SK-N-SH (cell line): ENCODE data around the gene RPL39.

ENCODE experiments used
- CHD2 ChIP-seq: fragments of 150-350 bp; IDR thresholded peaks from 2 replicates; pipeline ENCODE4 v1.6.1; 2018; ENCODE audit warnings: low read length; ENCODE audit not compliant: partially characterized antibody
- CTCF ChIP-seq: fragments of 200-600 bp; sonication (generic); IDR thresholded peaks from 2 replicates; pipeline ENCODE4 v1.6.1; 2017; ENCODE audit warnings: antibody characterized with exemption, mild to moderate bottlenecking, moderate library complexity
- EP300 ChIP-seq, 2 experiments: IDR thresholded peaks; 2 replicates each; pipeline versions ENCODE4 v1.4.0 to v1.6.1; 2012; ENCODE audit warnings: borderline replicate concordance in 1 of 2, low read depth in 1 of 2, low read length in 1 of 2
- EZH2phosphoT487 ChIP-seq: fragments of 200-600 bp; sonication (generic); IDR thresholded peaks from 2 replicates; pipeline ENCODE4 v1.6.1; 2017; ENCODE audit warnings: low read depth, mixed run types, mild to moderate bottlenecking, antibody characterized with exemption, moderate library complexity, borderline replicate concordance
- GATA2 ChIP-seq: sonication (generic); formaldehyde crosslinking; IDR thresholded peaks from 2 replicates; pipeline ENCODE4 v1.5.0; 2020; ENCODE audit warnings: mild to moderate bottlenecking, missing genetic modification reagents
- MXI1 ChIP-seq: IDR thresholded peaks from 2 replicates; pipeline ENCODE4 v1.6.1; 2012; ENCODE audit warnings: mild to moderate bottlenecking, low read depth, low read length, improper control_type of control experiment
- POLR2AphosphoS5 ChIP-seq: IDR thresholded peaks from 2 replicates; pipeline ENCODE4 v1.6.1; 2012; ENCODE audit warnings: low read depth, low read length
- TAF1 ChIP-seq: IDR thresholded peaks from 2 replicates; pipeline ENCODE4 v1.6.1; 2012; ENCODE audit warnings: low read depth, mild to moderate bottlenecking, low read length, moderate library complexity, borderline replicate concordance
- TEAD4 ChIP-seq: IDR thresholded peaks from 2 replicates; pipeline ENCODE4 v1.4.0; 2012; ENCODE audit warnings: mild to moderate bottlenecking, borderline replicate concordance; ENCODE audit not compliant: insufficient read depth
- TF ChIP-seq, protein P1 (sequence below): fragments of 150-350 bp; IDR thresholded peaks from 2 replicates; pipeline ENCODE4 v1.6.1; 2017; ENCODE audit warnings: antibody characterized with exemption, low read length, low read depth, borderline replicate concordance
- TF ChIP-seq, protein P2 (sequence below): IDR thresholded peaks from 2 replicates; pipeline ENCODE4 v1.6.1; 2012; ENCODE audit warnings: mild to moderate bottlenecking, low read depth, low read length, moderate library complexity

DNA sequence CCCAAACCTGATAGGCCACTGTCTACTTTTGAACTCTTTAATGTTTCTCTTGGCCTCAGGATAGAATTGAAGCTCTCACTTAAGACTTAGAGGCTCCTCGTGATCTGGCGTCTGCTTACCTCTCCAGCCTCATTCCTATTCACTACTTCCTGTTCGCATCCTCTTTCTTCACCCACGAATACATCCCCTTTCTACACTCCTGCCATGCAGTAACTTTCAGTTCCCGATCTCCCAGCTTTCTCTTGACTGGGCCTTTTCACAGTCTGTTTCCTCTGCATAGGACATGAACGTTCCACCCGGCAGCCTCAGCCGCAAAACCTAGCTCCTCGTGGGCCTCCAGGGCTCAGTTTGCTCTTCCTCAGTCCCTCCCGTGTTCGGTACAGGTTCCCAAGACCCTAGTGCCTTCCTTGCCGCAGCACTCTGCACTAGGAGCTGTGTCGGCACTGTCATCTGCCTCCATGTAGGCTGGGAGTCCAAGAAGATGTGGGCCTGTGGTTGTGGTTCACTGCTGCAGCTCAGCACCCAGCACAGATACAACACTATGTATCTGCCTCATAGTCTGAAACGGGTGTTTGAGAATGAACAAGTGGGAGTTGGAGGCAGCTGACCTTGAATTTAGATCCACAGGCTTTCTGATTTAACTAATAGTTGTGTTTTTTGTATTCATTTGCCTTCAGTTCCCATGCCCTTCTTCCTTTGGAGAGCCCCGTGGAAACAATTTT lies 15.8 kb downstream of the RPL39 start:
- TF ChIP-seq CTCF, result no peak
- TF ChIP-seq, protein P1, sequence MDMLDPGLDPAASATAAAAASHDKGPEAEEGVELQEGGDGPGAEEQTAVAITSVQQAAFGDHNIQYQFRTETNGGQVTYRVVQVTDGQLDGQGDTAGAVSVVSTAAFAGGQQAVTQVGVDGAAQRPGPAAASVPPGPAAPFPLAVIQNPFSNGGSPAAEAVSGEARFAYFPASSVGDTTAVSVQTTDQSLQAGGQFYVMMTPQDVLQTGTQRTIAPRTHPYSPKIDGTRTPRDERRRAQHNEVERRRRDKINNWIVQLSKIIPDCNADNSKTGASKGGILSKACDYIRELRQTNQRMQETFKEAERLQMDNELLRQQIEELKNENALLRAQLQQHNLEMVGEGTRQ, result no peak
- TF ChIP-seq EP300 (IDR thresholded peaks at IDR 0.05; ENCODE audit: borderline replicate concordance in 1 of 2, low read depth in 1 of 2, low read length in 1 of 2), result no peak
- no peak for TF ChIP-seq MXI1
- TF ChIP-seq TAF1, result no peak
- TF ChIP-seq, protein P2, sequence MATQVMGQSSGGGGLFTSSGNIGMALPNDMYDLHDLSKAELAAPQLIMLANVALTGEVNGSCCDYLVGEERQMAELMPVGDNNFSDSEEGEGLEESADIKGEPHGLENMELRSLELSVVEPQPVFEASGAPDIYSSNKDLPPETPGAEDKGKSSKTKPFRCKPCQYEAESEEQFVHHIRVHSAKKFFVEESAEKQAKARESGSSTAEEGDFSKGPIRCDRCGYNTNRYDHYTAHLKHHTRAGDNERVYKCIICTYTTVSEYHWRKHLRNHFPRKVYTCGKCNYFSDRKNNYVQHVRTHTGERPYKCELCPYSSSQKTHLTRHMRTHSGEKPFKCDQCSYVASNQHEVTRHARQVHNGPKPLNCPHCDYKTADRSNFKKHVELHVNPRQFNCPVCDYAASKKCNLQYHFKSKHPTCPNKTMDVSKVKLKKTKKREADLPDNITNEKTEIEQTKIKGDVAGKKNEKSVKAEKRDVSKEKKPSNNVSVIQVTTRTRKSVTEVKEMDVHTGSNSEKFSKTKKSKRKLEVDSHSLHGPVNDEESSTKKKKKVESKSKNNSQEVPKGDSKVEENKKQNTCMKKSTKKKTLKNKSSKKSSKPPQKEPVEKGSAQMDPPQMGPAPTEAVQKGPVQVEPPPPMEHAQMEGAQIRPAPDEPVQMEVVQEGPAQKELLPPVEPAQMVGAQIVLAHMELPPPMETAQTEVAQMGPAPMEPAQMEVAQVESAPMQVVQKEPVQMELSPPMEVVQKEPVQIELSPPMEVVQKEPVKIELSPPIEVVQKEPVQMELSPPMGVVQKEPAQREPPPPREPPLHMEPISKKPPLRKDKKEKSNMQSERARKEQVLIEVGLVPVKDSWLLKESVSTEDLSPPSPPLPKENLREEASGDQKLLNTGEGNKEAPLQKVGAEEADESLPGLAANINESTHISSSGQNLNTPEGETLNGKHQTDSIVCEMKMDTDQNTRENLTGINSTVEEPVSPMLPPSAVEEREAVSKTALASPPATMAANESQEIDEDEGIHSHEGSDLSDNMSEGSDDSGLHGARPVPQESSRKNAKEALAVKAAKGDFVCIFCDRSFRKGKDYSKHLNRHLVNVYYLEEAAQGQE, result no peak
- no peak for TF ChIP-seq CHD2
- no peak for TF ChIP-seq POLR2AphosphoS5
- TF ChIP-seq GATA2 (CRISPR knock-in tag), result no peak
- no peak for TF ChIP-seq TEAD4
- TF ChIP-seq EZH2phosphoT487, result no peak
